ENCODE measurements around the gene CXCR3.
"Not testable (repeated sequence)": the region's sequence is repeated elsewhere in the genome, so short reads cannot be mapped to it uniquely, and the experiment has no call there.

Gene CXCR3

GRCh38 chrX:71636438-71637252 is 18.3 kb upstream of the CXCR3 start:
- no peak for DNase-seq (ENCODE audit: low read depth)

DNA sequence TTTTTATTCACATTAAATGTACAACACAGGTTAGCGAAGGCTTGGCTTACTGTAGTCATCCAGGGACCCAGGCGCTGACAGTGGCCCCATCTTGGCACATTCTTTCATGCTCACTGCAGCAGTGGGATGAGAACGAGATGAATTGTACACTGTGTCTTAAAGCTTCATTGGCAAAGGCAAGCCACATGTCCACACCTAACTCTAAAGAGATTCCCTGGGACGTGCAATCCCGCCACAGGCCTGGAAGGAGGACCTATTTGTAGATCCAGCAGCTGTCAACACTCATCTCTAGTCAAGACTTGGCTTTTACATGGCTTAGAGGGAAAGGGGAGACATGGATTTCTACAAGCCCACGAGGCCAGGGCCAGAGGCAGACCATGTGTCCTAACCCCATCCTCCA is 16.1 kb upstream of the CXCR3 start:
- DNase-seq (ENCODE audit: low read depth): no peak

- DNase-seq (ENCODE audit: low read depth): no peak
These were observed 14.8 kb upstream of the CXCR3 start for GRCh38 chrX:71632923-71633657.

GRCh38 chrX:71629467-71629866 is 11.2 kb upstream of the CXCR3 start:
- DNase-seq (ENCODE audit: low read depth): no peak

DNA sequence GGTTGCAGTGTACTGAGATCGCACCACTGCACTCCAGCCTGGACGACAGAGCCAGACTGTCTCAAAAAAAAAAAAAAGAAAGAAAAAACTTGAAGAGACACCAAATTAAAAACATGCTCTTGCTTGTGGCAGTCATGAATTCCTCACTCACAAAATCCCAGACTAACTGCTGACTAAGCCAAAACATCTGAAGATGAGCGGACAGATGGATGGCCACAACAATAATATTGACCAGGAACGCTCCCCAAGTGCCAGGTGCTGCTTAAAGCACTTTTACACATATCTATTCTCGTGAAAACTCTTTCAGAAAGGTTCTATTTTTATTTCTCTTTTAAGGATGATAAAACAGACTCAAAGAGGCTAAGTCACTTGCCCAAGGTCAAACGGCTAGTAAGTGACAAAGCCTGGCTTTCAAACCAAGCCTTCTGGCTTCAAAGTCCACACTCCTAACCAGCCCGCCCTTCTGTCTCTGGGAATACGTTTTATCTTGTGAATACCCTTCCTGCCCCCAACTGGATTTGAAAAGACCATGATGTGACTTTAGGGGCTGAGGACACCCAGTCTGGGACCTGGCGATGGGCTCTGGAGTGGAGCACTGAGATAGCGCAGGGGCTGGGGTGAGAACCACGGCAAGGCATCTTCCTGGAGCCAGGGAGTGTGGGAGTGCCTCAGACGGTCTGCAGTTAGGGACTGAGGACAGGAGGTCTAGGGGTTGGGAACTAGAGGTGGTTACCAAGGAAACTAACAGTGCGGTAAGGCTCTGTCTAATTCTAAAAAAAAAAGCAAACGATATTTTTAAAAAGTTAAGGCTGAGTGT is 9.5 kb upstream of the CXCR3 start:
- no peak for DNase-seq (ENCODE audit: low read depth)

GRCh38 chrX:71626576-71626975 is 8.3 kb upstream of the CXCR3 start:
- no peak for DNase-seq (ENCODE audit: low read depth)

- DNase-seq (ENCODE audit: low read depth): no peak
These were observed 7.2 kb upstream of the CXCR3 start for GRCh38 chrX:71625471-71625870.

- no peak for DNase-seq (ENCODE audit: low read depth)
These were observed 5.4 kb upstream of the CXCR3 start for GRCh38 chrX:71623714-71624113.

- DNase-seq (ENCODE audit: low read depth): no peak
These were observed 4.5 kb upstream of the CXCR3 start for GRCh38 chrX:71622576-71623450.

- DNase-seq (ENCODE audit: low read depth): no peak
These were observed 3.8 kb upstream of the CXCR3 start for GRCh38 chrX:71622032-71622575.

DNA sequence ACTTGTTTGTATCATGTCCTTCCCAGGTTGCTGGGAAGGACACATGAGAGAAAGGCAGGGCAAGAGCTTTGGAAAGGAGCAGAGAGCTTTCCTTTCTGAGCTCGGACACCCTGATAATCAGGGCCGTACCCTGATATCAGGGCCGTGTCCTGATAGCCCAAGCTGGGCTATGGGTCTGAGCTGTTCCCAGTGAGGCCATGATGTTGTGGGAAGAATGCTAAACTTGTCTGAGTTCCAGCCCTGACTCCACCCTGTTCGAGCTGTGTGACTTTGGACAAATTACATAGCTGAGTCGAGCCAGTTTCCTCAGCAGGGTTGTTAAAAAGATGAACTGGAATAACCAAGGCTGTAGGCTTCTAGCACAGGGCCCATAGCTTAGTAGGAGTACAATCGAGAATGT is 3.3 kb upstream of the CXCR3 start:
- DNase-seq (ENCODE audit: low read depth): no peak

- no peak for DNase-seq (ENCODE audit: low read depth)
These were observed 1.7 kb upstream of the CXCR3 start for GRCh38 chrX:71619986-71620385.

- no peak for DNase-seq (ENCODE audit: low read depth)
These were observed 882 bp upstream of the CXCR3 start for GRCh38 chrX:71619193-71619592.

DNA sequence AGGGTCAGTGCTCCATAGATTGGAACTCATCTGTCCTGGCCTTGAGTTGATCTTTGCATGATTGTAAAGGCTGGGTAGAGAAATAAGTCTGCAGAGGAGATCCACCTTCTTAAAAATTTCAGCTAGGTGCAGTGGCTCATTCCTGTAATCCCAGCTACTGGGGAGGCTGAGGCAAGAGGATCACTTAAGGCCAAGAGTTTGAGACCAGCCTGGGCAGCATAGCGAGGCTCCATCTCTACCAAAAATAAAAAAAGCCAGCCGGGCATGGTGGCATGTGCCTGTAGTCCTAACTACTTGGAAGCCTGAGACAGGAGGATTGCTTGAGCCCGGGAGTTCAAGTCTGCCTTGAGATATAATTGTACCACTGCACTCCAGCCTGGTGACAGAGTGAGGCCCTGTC is 476 bp upstream of the CXCR3 start:
- no peak for DNase-seq (ENCODE audit: low read depth)

DNA sequence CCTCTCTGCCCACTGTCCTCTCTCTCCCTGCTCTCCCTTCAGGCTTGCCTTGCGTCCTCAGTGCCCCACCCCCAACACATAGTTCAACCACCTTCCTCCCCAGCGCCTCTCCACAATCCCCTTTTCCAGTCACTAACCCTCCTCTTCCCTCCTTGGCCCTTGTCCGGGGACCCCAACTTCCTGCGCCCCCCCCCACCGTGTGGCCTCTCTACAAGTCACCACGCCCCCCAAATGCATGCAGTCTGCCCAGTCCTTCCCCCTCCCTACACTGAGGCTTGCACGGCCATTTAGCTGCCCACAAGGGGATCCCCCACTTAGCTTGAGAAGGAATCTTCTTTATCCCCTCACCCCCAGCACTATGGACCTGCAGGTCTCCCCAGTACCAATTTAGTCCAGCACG is 569 bp downstream of the CXCR3 start:
- DNase-seq (ENCODE audit: low read depth): no peak

DNA sequence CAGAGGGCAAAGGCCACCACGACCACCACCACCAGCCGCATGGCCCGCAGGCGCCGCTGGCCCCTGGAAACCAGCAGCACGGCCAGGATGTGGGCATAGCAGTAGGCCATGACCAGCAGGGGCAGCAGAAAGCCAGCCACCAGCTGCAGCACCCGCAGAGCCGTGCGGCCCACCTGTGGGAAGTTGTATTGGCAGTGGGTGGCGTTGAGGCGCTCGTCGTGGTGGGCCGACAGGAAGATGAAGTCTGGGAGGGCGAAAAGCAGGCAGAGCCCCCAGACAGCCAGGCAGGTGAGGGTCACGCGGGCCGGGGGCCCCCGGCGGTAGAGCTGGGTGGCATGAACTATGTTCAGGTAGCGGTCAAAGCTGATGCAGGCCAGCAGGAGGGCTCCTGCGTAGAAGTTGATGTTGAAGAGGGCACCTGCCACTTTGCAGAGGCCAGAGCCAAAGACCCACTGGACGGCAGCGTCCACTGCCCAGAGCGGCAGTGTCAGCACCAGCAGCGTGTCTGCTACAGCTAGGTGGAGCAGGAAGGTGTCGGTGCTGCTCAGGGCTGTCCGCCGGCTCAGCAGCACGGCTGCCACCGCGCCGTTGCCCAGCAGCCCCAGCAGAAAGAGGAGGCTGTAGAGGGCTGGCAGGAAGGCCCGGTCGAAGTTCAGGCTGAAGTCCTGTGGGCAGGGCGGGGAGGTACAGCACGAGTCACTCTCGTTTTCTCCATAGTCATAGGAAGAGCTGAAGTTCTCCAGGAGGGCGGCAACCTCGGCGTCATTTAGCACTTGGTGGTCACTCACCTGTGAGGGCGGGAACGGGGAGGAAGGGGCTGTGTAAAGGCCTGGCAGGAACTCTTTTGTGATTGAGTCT is 1.4 kb downstream of the CXCR3 start:
- DNase-seq (ENCODE audit: low read depth): no peak

DNA sequence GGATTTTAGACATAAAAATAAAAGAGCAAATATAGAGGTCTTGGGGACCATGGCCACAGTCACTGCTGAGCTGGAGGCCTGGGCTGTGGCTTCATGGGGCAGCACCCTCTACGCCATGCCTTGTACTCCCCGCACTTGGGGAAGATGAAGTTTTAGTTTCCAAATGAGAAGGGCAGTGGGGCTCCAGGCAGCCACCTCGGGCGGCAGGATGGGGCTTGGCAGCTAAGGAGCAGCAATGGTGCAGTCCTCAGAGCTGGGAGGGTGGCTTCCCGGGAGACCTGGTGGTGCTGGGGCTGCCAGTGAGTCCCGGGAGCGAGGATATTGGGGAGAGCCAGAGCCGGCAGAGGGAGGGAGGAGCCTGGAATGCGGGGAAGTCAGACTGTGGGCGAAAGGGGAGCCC is 2.4 kb downstream of the CXCR3 start:
- no peak for DNase-seq (ENCODE audit: low read depth)

DNA sequence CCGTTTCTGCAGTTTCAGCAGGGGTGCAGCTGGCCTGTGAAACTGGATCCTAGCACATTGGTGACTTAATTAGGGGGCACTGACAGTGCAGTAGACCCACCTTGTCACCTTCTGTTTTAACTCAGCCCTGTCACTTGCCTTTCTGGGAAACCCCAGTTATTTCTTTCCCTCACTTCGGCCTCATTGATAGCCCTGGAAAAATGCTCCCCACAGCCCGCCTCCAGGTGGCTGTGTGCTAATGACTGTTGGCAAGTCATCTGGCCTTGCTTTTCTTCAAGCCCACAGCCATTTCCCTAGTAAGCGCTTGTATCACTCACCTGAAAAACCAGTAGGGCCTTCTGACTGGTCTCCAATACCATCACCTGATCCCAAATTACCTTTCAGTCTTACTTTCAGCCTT is 3.3 kb downstream of the CXCR3 start:
- no peak for DNase-seq (ENCODE audit: low read depth)

GRCh38 chrX:71612256-71612655 is 6.1 kb downstream of the CXCR3 start:
- no peak for DNase-seq (ENCODE audit: low read depth)

- DNase-seq (ENCODE audit: low read depth): not testable (repeated sequence)
These were observed 6.6 kb downstream of the CXCR3 start for GRCh38 chrX:71611736-71612135.
